CD4-positive, alpha-beta memory T cell (primary cell): Measurements from ENCODE around the gene KCTD5. TPM values are rescaled to one million over a fixed set of nuclear protein-coding genes. Genes with fewer than 3 reads are reported as not detected.
A peak's percentile ranks its signal among the peaks of the same experiment; 100 is the strongest.
"Not testable (repeated sequence)": the region's sequence is repeated elsewhere in the genome, so short reads cannot be mapped to it uniquely, and the experiment has no call there.

ENCODE experiments used
- CTCF ChIA-PET: fragments of 350-600 bp; sonication (Branson Sonifier 250); formaldehyde crosslinking; loops from one replicate; lab custom pipeline; 2021; ENCODE audit warnings: inconsistent platforms; ENCODE audit not compliant: partially characterized antibody; lab: Charles Lee
- POLR2A ChIA-PET: fragments of 350-600 bp; sonication (Branson Sonifier 250); formaldehyde crosslinking; loops from one replicate; lab custom pipeline; 2021; ENCODE audit not compliant: partially characterized antibody; lab: Charles Lee
- DNase-seq, 5 donors: peaks; one replicate each; pipeline versions ENCODE4 v3.0.0 to v3.0.0-alpha.2; 2020 to 2022; ENCODE audit warnings: mixed read lengths in 1 of 5
- H3K27ac ChIP-seq: one replicate; pipeline ENCODE4 v1.7.0; 2013; ENCODE audit warnings: low read depth, low read length
- H3K27me3 ChIP-seq: 2 replicates; pipeline ENCODE4 v1.7.0; 2013; ENCODE audit warnings: mild to moderate bottlenecking, low read length, moderate library complexity; ENCODE audit not compliant: insufficient read depth
- H3K36me3 ChIP-seq: 2 replicates; pipeline ENCODE4 v1.7.0; 2013; ENCODE audit warnings: mild to moderate bottlenecking, low read length, moderate library complexity; ENCODE audit not compliant: insufficient read depth
- H3K4me1 ChIP-seq: 2 replicates; pipeline ENCODE4 v1.7.0; 2013; ENCODE audit warnings: mild to moderate bottlenecking, low read length, moderate library complexity; ENCODE audit not compliant: insufficient read depth
- H3K4me3 ChIP-seq, 2 donors: one replicate each; pipeline ENCODE4 v1.7.0; 2013; ENCODE audit warnings: low read length in 2 of 2, mild to moderate bottlenecking in 1 of 2
- H3K9me3 ChIP-seq, 2 donors: one replicate each; pipeline ENCODE4 v1.7.0; 2013; ENCODE audit warnings: low read length in 2 of 2, control low read depth in 1 of 2; ENCODE audit not compliant: control insufficient read depth in 1 of 2
- H3K27ac Mint-ChIP-seq, 7 donors: one replicate each; pipeline ENCODE4 v1.8.0; 2020 to 2021; ENCODE audit warnings: mixed read lengths in 7 of 7, mild to moderate bottlenecking in 6 of 7, inconsistent platforms in 3 of 7, moderate library complexity in 3 of 7
- H3K27me3 Mint-ChIP-seq, 2 donors: one replicate each; pipeline ENCODE4 v1.8.0; 2020 to 2021; ENCODE audit warnings: mixed read lengths in 2 of 2
- H3K36me3 Mint-ChIP-seq, 2 donors: one replicate each; pipeline ENCODE4 v1.8.0; 2020 to 2021; ENCODE audit warnings: mixed read lengths in 2 of 2, inconsistent platforms in 1 of 2, mild to moderate bottlenecking in 1 of 2
- H3K4me1 Mint-ChIP-seq, 4 donors: one replicate each; pipeline ENCODE4 v1.8.0; 2020 to 2021; ENCODE audit warnings: mixed read lengths in 4 of 4, mild to moderate bottlenecking in 1 of 4
- H3K4me3 Mint-ChIP-seq, 8 donors: one replicate each; pipeline ENCODE4 v1.8.0; 2020 to 2021; ENCODE audit warnings: mixed read lengths in 8 of 8, mild to moderate bottlenecking in 7 of 8, moderate library complexity in 6 of 8, inconsistent platforms in 3 of 8
- H3K9me3 Mint-ChIP-seq, 8 donors: one replicate each; pipeline ENCODE4 v1.8.0; 2020 to 2021; ENCODE audit warnings: mixed read lengths in 8 of 8, mild to moderate bottlenecking in 5 of 8, inconsistent platforms in 3 of 8, moderate library complexity in 1 of 8
- intact Hi-C: fragments of 100-400 bp; cut with micrococcal nuclease; formaldehyde crosslinking; loops from one replicate; pipeline ENCODE4 v1.15.1; 2023
- polyA plus RNA-seq, 2 donors: library from polyadenylated mRNA; unstranded; fragments of 300-500 nt; fragmentation: Illumina TruSeq; gene quantifications; one replicate each; pipeline ENCODE4 v1.2.3, GENCODE V29; 2021
- total RNA-seq, 2 experiments: library from RNA; stranded (reverse); gene quantifications; one replicate each; pipeline ENCODE4 v1.2.3, GENCODE V29; 2021

KCTD5 gene
- total and polyA plus RNA-seq, 4 experiments from 2014 or later, result 19.6 to 27.1 (median 24.6) TPM

DNA sequence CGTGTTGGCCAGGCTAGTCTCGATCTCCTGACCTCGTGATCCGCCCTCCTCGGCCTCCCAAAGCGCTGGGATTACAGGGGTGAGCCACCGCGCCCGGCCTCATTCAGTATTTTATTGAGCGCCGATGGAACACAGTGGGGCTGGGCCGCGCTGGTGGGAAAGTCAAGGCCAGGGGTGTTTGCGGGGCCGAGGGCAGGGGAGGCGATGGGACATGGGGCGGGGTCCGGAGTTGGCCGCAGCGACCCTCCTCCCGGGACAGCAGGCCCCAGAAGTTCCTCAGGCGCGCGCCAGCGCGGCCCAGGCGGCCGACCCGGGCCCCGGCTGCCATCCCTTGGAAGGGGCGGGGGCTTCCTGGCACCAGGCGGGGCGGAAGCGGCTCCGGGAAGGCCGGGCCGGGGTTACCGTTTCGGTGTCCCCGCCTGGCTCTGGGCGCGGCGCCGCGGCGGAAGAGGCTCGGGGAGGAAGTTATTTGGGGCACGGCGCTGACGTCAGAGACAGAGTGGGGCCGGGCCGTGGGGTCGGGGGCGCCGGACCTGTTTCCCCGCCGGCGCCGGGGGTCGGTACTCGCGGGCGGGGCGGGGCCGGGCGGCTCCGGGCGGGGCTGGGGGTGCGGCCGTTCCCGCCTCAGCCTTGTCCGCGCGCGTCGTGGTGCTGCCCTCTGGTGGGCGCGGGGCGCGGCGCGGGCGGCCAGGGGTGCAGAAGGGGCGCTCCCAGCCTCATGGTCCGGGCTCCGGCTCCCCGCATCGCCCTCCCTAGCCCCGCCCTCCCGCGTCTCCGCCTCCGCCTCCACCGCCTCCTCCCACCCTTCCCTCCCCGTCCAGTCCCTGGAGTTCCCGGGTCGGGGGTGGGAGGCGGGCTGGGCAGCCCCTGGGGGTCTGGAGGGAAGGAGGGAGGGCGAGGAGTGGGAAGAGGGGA lies 38.7 kb downstream of the KCTD5 start:
- no peaks in the 10 kb centered on the region for H3K4me1 Mint-ChIP-seq
- peak; percentile 85 to 88 (median 87) for DNase-seq
- peak overlapping the region; percentile 56 for H3K27ac ChIP-seq
- no peaks in the 10 kb centered on the region for H3K36me3 ChIP-seq
- peak overlapping the region; percentile 56 to 90 (median 73) for H3K27ac Mint-ChIP-seq
- H3K4me3 ChIP-seq, result peak overlapping the region; percentile 17 to 49
- intact Hi-C loops, result loop anchor here (1.0 kb wide), 3 partner anchors 31 to 147 kb away; partner anchors contain the start of genes KCTD5 and SRRM2
- H3K27me3 ChIP-seq, result no peaks in the 10 kb centered on the region
- ChIA-PET CTCF (interaction anchor here (0.7 kb wide), 2 partner anchors 8 to 147 kb away, joined by 3 read pairs; no protein-coding TSS in a partner anchor), POLR2A (interaction anchor here (0.8 to 1.0 kb wide), 3 partner anchors 31 to 162 kb away, joined by 3 to 4 read pairs (median 3); partner anchors contain the start of genes FLYWCH2 and SRRM2)
- H3K4me1 ChIP-seq, result peaks cover 5% of the 10 kb centered on the region
- no peaks in the 10 kb centered on the region for H3K9me3 Mint-ChIP-seq
- H3K27me3 Mint-ChIP-seq, result peaks cover 4 to 7% of the 10 kb centered on the region in 2 donors
- H3K9me3 ChIP-seq, result no peaks in the 10 kb centered on the region
- no peaks in the 10 kb centered on the region for H3K36me3 Mint-ChIP-seq
- H3K4me3 Mint-ChIP-seq, result peak overlapping the region; percentile 70 to 85 (median 74)

DNA sequence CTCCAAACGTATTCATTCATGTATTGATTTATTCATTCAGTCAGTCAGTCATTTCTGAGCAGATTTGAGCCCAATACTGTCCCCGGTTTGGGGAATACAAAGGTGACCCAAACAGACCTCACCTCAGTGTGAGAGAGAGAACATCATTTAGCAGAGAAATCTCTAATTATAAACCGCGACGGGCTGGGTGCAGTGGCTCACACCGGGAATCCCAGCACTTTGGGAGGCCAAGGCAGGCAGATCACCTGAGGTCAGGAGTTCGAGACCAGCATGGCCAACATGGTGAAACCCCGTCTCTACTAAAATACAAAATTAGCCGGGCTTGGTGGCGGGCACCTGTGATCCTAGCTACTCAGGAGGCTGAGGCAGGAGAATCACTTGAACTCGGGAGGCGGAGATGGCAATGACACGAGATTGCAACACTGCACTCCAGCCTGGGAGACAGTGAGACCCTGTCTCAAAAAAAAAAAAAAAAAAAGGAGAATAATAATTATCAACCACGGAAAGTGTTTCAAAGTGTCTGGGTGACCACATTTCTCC lies 39.4 kb downstream of the KCTD5 start:
- DNase-seq, POLR2A ChIA-PET, H3K4me3 ChIP-seq, H3K36me3 Mint-ChIP-seq, H3K27me3 ChIP-seq, H3K9me3 Mint-ChIP-seq, H3K4me1 ChIP-seq, H3K9me3 ChIP-seq, H3K36me3 ChIP-seq, H3K4me1 Mint-ChIP-seq, H3K27me3 Mint-ChIP-seq: not testable (repeated sequence)
- peak overlapping the region in 3 of 7 donors; percentile 41 to 77 (median 48) for H3K27ac Mint-ChIP-seq
- H3K27ac ChIP-seq, result peak overlapping the region; percentile 15
- peak overlapping the region; percentile 39 to 74 (median 64) for H3K4me3 Mint-ChIP-seq
- intact Hi-C loops, result loop anchor here (1.0 kb wide), 3 partner anchors 31 to 147 kb away; partner anchors contain the start of genes KCTD5 and SRRM2
- CTCF ChIA-PET, result interaction anchor here (0.7 kb wide), 2 partner anchors 9 to 146 kb away, joined by 3 read pairs; no protein-coding TSS in a partner anchor

DNA sequence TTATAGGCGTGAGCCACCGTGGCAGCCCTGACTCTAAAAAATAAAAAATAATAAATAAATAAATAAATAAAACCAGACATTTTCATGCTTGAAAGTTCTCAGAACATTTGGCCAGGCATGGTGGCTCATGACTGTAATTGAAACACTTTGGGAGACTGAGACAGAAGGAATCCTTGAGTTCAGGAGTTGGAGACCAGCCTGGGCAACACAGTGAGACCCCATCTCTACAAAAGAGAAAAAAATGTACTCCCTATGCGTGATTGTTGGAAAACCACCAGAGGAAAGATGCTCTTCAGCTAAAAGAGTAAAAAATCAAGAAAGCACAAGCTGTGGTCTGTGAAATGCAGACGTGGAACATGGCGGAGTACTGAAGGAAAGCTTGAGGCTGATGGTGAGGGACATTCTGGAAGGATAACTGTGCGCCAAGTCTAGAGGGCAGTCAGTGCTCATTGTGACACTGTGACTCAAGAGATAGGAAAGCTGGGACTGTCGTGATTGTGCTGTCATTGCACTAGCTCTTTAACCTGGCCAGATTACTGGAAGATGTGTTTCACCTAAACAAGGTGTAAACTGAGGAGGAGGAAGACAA lies 41.9 kb downstream of the KCTD5 start:
- DNase-seq, result no peak
- Histone ChIP-seq H3K9me3 (no peaks in the 10 kb centered on the region), H3K4me3 (no peak overlapping the region), H3K36me3 (no peaks in the 10 kb centered on the region), H3K4me1 (peaks cover 5% of the 10 kb centered on the region), H3K27ac (no peak overlapping the region), H3K27me3 (no peaks in the 10 kb centered on the region)
- POLR2A ChIA-PET, result no interaction called here
- intact Hi-C loops, result no loop called here
- CTCF ChIA-PET, result no interaction called here
- Mint-ChIP-seq H3K9me3 (no peaks in the 10 kb centered on the region), H3K4me3 (no peak overlapping the region), H3K27ac (no peak overlapping the region), H3K27me3 (peaks cover 4 to 7% of the 10 kb centered on the region in 2 donors), H3K36me3 (no peaks in the 10 kb centered on the region), H3K4me1 (no peaks in the 10 kb centered on the region)

DNA sequence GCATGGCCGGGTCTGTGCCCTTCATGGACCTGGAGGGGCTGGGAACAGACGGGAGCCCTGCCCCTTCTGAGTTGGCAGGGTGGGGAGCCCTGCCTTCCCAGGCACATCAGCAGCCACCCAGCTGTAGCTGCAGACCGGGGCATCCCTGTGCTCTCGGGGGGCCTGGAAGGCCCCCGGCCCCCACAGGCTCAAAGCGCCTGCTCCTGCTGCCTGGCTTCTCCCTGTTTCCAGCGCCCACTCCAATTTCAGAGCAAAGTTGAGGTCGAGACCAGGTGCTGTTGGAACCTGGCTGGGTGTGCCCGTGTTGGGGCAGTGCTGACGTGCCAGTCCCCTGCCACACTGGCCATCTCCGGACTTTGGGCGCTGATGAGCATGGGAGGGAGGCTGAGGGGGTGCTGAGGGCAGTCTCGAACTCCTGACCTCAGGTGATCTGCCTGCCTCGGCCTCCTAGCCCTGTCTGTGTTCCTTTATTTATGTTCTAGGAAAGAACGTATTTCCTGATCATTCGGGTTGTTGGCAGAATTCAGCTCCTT lies 42.6 kb downstream of the KCTD5 start:
- Histone ChIP-seq H3K27me3 (no peaks in the 10 kb centered on the region), H3K27ac (no peak overlapping the region), H3K36me3 (no peaks in the 10 kb centered on the region), H3K4me1 (peaks cover 5% of the 10 kb centered on the region), H3K9me3 (no peaks in the 10 kb centered on the region), H3K4me3 (no peak overlapping the region)
- Mint-ChIP-seq H3K27ac (no peak overlapping the region), H3K4me3 (no peak overlapping the region), H3K4me1 (no peaks in the 10 kb centered on the region), H3K36me3 (no peaks in the 10 kb centered on the region), H3K27me3 (peaks cover 4 to 7% of the 10 kb centered on the region in 2 donors), H3K9me3 (no peaks in the 10 kb centered on the region)
- CTCF ChIA-PET, result no interaction called here
- DNase-seq, result no peak
- POLR2A ChIA-PET, result no interaction called here
- intact Hi-C loops, result no loop called here

DNA sequence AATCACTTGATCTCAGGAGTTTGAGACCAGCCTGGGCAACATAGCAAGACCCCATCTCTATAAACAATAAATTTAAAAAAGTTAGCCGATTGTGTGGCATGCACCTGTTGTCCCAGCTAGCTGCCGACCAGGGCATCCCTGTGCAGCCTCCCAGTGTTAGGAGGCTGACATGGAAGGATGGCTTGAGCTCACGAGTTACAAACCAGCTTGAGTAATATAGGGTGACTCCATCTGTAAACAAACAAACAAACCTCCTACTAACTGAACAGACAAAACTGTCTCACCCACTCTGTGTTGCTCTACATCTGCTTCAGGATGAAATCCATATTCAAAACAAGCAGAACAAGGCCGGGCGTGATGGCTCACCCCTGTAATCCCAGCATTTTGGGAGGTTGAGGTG lies 44.6 kb downstream of the KCTD5 start:
- Histone ChIP-seq H3K27ac (no peak overlapping the region), H3K9me3 (no peaks in the 10 kb centered on the region), H3K27me3 (no peaks in the 10 kb centered on the region), H3K4me3 (no peak overlapping the region), H3K4me1 (no peaks in the 10 kb centered on the region), H3K36me3 (no peaks in the 10 kb centered on the region)
- no peaks in the 10 kb centered on the region for H3K36me3 Mint-ChIP-seq
- no peak for DNase-seq
- H3K4me3 Mint-ChIP-seq, result no peak overlapping the region
- ChIA-PET POLR2A (no interaction called here), CTCF (no interaction called here)
- no peaks in the 10 kb centered on the region for H3K9me3 Mint-ChIP-seq
- no peaks in the 10 kb centered on the region for H3K4me1 Mint-ChIP-seq
- no peak overlapping the region for H3K27ac Mint-ChIP-seq
- peaks cover 4 to 7% of the 10 kb centered on the region in 2 donors for H3K27me3 Mint-ChIP-seq
- intact Hi-C loops, result no loop called here

DNA sequence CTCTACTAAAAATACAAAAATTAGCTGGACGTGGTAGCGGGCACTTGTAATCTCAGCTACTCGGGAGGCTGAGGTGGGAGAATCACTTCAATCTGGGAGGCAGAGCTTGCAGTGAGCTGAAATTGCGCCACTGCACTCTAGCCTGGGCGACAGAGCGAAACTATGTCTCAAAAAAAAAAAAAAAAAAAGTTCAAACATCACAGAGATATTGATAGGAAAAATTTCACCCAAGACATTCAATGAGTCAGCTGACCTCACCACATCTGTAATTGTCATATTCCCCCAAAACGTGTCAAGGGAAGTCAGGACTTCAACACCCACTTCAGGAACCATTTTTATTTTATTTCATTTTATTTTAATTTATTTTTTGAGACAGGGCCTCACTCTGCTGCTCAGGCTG lies 45.7 kb downstream of the KCTD5 start:
- H3K9me3 Mint-ChIP-seq, result no peaks in the 10 kb centered on the region
- Histone ChIP-seq H3K4me1 (no peaks in the 10 kb centered on the region), H3K27me3 (no peaks in the 10 kb centered on the region), H3K4me3 (no peak overlapping the region), H3K27ac (no peak overlapping the region), H3K9me3 (no peaks in the 10 kb centered on the region), H3K36me3 (no peaks in the 10 kb centered on the region)
- no peaks in the 10 kb centered on the region for H3K36me3 Mint-ChIP-seq
- POLR2A ChIA-PET, result no interaction called here
- no peak overlapping the region for H3K4me3 Mint-ChIP-seq
- H3K4me1 Mint-ChIP-seq, result no peaks in the 10 kb centered on the region
- H3K27me3 Mint-ChIP-seq, result peaks cover 4 to 7% of the 10 kb centered on the region in 2 donors
- intact Hi-C loops, result no loop called here
- H3K27ac Mint-ChIP-seq, result peak overlapping the region in 1 of 7 donors; percentile 46
- CTCF ChIA-PET, result no interaction called here
- DNase-seq, result no peak
